GM19452 (cell line): ENCODE results near the gene SLC35D1.

Source experiments
- ATAC-seq: cut with Tn5 transposase; IDR thresholded peaks from one replicate; pipeline ENCODE4 v1.9.1; 2021; ENCODE audit not compliant: unreplicated experiment

SLC35D1 gene

GRCh38 chr1:67051196-67051595, 2.8 kb downstream of the SLC35D1 start:
- no peak for ATAC-seq

GRCh38 chr1:67044631-67045270, 9.2 kb downstream of the SLC35D1 start:
- no peak for ATAC-seq

- ATAC-seq = no peak
These were observed 10.6 kb downstream of the SLC35D1 start for GRCh38 chr1:67043366-67043765.

- ATAC-seq = no peak
These were observed 12.0 kb downstream of the SLC35D1 start for GRCh38 chr1:67041841-67042503.

- ATAC-seq = no peak
These were observed 13.5 kb downstream of the SLC35D1 start for GRCh38 chr1:67040405-67040804.

- ATAC-seq = no peak
These were observed 22.1 kb downstream of the SLC35D1 start for GRCh38 chr1:67031859-67032247.

- ATAC-seq = no peak
These were observed 22.7 kb downstream of the SLC35D1 start for GRCh38 chr1:67031121-67031858.

GRCh38 chr1:67029472-67029871, 24.5 kb downstream of the SLC35D1 start:
- no peak for ATAC-seq

GRCh38 chr1:67020765-67021164, 33.2 kb downstream of the SLC35D1 start:
- ATAC-seq = no peak

GRCh38 chr1:67020304-67020703, 33.6 kb downstream of the SLC35D1 start:
- ATAC-seq = no peak

GRCh38 chr1:67019600-67020136, 34.3 kb downstream of the SLC35D1 start:
- no peak for ATAC-seq

GRCh38 chr1:67019121-67019520, 34.8 kb downstream of the SLC35D1 start:
- ATAC-seq = no peak

GRCh38 chr1:67018574-67018973, 35.4 kb downstream of the SLC35D1 start:
- ATAC-seq = no peak

GRCh38 chr1:67013573-67013972, 40.4 kb downstream of the SLC35D1 start:
- ATAC-seq = no peak

GRCh38 chr1:67009792-67010191, 44.2 kb downstream of the SLC35D1 start:
- ATAC-seq = no peak

- no peak for ATAC-seq
These were observed 48.9 kb downstream of the SLC35D1 start for GRCh38 chr1:67005068-67005467.

GRCh38 chr1:67004176-67004575, 49.8 kb downstream of the SLC35D1 start:
- ATAC-seq = no peak

GRCh38 chr1:67001682-67002425, 52.1 kb downstream of the SLC35D1 start:
- no peak for ATAC-seq

- no peak for ATAC-seq
These were observed 54.1 kb downstream of the SLC35D1 start for GRCh38 chr1:66999640-67000400.

GRCh38 chr1:66998972-66999371, 55.0 kb downstream of the SLC35D1 start:
- no peak for ATAC-seq
